Stimulated activated CD4-positive, alpha-beta T cell treated with anti-CD3 and anti-CD28 coated beads, Interleukin-15, amount 100 ng/mL, for 1 hour (primary cell): ENCODE measurements around the gene CMSS1.

Experiments used
- DNase-seq, 2 donors: peaks; one replicate each; pipeline ENCODE4 v3.0.0-alpha.2; 2020; ENCODE audit warnings: low read depth in 1 of 2, low spot score in 1 of 2

CMSS1 gene

DNA sequence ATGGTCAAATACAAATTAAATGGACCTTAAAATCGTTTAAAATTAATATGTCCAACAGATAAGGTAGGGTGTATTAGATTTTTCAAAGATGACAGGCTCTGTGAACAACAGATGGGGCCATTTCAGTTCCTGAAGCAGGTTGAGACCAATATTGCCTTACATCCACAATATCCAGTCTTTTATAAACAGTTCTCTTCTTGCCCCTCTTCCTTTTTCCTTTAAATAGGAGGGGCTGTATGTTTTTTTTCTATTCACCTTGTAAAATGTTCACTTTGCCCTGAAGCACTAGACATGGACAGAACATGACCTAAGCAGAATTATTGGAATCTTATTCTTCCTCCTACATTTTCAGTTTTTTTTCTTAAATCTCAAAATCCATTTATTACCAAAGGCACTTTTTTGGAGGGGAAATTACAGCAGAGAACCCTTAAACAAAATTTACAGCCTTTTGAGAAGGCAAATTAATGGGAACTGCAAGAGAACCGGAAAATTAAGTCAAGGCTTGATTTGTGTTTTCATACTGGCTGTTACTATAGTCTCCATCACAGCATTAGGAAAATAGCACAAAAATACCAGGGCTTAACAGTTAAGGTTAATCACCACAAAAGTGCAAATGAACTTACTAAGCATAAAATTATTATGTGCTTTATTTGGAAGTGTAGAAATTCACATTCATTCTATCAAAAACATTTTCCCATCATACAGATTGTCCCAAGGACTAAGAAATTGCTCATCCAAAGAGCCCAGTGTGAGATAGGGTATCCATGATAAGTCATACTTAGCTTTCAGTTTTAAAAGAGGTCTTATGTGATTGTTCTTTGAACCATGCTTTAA, 55.8 kb downstream of the CMSS1 start:
- no peak for DNase-seq

DNA sequence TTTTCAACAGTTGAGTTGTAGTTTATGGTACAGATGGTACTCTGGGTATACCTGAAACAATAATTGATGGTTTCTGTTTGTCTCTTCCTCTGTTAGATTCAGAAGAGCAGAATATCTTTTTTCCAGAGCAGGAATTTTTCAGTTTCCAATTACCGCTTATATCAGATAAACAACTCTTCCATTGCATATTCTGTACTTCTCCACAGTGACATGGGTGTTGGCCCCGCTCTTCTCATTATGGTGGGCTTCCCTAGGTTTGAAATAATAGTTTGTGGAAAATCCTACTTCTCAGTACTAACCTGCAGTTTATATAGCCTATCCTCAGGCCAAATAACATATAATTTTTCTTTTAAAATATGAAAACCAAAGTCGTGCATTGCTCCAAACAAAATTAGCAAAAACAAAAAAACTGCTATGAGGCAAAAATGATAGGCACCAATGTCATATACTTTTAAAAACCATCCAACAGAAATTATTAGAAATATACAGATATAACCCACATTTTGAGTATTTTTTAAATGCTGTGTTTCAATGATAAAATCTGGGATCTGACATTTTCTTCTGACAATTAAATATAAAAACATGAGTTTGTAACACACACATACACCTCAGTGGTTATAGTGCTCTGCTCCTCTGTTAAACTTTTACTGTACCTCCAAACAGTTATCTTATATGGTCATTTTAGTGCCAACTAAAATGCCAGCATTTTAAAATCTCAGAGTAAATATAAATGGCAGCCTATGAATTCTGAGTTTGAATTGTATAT, 56.8 kb downstream of the CMSS1 start:
- no peak for DNase-seq

DNA sequence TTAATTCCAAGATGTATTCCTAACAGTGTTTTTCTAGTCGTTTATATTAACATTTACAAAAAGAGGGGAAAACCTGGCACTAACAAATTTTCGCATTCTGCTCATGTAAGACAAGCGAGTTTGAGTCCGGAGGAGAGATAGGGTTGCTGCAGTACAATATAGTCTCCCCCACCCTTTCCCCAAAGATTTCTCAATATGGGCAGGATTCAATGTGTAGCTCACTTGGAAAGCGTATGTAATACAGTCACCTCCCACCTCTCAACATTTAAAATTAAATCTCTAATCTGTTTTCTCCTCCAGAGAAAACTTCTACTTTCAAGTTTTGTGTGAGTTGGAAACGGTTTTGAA, 57.9 kb downstream of the CMSS1 start:
- DNase-seq = no peak

DNA sequence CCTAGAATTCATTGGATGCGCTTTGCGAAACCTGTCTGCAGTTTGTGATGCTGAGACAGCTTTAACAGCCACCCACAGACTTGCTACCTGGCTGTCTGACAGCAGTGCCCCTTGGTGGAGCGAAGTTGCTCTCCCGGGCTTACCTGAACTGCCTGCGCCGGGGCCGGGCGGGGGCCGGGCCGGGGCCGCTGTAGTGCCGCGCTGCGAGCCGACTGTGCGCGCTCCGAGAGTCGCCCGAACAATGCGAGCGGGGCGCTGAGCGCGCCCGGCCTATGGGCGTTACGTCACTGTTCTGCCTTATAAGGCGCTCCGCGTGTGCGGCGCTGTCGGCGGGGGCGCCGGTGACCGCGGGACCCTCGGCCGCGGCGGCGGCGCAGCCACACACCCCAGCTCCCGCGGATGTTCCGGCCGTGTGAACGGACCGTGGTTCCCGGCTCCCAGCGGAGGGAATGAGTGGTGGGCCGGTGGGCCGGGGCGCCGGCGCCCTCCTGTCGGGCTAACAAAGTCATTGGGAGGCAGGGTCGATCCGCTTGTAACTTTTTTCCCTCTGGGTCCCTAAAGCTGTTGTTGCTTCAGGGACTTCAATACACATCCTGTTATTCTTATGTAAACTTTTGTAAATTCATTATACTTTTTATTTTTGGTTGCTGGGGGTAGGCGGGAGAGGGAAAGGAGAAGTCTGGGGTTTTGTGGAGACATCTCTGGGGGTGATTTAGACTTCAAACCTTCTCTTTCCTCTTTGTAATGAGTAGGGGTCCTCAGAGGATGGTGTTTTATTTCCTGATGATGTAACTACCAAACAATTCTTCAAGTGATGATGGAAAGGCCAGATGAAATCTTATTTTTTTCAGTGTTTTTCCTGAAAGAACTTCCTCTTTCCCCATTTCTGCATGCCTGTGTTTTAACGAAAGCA, 58.5 kb downstream of the CMSS1 start:
- peak; percentile 42 to 46 for DNase-seq

DNA sequence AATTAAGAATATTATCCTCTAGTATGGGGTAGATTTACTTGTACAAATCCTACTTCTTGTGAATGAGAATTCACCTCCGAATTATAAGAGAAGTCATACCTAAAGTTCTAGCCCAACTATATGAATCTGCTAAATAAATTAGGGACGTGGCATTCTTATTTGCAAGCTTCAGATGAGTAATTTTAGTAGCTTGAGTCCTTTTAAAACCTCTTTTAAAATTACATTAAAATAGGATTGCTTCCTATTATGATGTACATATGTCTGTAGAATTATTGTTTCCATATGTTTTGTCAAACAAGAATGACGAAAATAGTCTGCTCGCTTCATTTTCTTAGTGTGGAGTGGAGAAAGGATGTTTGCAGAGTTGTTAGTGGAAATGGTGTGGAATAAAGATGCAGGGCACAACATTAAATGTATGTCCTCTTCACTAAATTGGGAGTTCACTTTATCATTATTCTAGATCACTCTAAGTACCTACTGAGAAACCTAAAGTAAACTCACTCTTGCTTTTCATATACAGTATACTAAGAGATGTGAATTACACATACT, 59.4 kb downstream of the CMSS1 start:
- no peak for DNase-seq

DNA sequence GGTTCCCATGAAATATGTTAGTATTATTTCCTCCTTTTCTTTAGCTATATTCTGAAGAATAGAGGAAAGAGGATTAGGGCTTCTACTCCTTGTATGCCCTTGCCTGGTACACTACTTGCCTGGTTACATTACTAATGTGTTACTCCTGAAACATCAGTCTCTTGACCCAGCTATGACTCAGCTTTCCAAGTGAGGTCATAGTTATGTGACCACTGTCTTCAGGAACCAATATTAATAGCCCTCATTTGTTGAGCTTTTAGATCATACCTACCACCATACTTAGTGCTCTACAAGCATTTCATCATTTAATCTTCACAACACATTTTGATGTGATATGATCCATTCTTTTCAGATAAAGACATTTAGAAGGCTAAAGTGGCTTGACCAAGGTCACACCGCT, 60.3 kb downstream of the CMSS1 start:
- no peak for DNase-seq

DNA sequence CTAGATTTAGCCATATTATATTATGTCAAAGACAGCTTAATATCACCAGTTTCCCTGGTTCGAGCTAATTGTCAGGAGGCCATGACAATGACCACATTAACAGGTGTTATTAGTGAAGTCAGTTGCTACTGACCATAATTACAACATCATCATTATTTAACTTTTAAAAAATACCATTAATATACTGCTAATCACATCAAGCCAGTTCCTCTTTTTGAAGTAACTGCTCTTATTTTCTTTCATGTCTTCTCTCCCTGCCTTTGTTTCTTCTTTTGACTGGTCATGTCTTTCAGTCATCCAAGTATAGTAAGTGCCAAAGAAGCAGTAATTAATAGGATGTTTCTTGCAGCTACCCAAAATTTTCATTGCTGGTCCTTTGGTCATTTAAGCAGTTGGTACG, 61.6 kb downstream of the CMSS1 start:
- no peak for DNase-seq

DNA sequence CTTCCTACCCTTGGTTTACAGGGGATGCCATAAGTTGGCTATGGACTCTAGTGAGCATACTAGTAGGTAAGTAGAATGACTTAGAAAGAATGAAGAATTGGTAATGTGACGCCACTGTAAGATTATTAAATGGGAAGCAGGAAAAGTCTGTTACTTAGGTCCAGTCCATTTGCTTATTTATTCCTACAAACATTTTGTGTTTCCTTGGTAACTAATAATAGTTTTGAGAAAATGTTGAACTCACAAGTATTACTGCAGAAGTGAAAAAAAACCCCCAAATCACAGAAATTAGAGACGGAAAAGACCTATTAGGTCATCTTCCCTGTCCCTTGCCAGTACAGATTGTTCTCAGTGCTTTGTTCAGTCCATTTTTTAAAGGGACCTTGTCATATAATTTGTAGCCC, 63.5 kb downstream of the CMSS1 start:
- DNase-seq = no peak

DNA sequence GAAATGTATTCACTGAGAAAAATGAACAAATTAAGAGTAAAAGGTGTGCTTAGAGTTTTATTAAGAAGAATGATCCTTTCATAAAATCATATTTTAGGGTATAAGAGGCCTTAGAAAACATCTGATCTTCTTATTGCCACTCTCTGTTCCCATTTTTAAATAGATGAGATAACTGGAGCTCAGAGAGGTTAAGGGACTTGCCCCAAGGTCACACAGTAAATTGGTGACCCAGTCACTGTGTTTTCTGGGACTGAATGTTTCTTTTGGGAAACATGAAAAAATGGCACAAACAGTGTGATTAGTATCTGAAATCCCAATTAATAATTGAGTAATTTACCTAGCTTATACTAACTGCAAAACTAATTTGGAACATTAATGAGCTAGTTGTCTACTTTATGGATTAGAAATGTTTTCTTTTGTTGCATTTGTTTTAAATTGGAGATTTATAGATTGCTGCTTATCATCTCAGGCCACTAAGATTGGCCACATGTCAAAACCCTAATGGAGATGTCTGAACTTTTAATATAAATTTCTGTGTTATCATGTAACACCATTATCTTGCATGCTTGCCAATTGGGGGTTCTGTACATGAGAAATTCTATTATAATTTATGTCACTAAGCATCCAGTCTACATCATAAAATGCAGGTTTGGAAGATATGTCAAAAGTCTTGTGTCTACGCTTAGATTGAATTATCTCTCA, 64.9 kb downstream of the CMSS1 start:
- DNase-seq = no peak

DNA sequence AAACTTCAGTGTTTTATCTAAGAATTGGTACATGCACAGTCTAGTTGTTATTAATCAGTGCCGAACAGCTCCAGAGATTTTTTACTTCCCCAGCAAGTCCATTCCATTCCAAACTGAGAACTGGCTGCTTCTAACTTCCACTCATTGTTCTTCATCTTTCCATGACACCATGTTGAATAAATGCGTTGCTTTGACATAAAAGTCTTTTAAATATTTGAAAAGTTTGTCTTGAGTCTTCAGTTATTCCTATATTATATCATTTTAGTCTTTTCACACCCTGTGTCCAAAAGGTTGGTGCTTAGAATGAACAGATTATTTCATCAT, 65.4 kb downstream of the CMSS1 start:
- DNase-seq = no peak

DNA sequence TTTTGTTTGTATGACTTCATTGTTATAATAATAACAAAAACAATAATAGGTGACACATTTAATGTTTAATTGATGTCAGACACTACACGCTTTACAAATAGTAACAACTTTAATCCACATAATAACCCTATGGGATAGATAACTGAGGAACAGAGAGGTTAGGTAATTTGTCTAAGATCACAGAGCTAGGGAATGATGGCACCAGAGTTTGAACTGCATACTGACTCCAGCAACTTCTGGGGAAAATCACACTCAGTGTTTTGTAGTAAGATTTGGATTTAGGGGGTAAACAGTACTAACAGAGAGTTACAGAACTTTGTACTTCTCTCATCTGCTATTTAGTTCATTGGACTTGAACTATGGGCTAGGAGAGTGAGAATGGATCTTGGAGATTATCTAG, 66.0 kb downstream of the CMSS1 start:
- no peak for DNase-seq

DNA sequence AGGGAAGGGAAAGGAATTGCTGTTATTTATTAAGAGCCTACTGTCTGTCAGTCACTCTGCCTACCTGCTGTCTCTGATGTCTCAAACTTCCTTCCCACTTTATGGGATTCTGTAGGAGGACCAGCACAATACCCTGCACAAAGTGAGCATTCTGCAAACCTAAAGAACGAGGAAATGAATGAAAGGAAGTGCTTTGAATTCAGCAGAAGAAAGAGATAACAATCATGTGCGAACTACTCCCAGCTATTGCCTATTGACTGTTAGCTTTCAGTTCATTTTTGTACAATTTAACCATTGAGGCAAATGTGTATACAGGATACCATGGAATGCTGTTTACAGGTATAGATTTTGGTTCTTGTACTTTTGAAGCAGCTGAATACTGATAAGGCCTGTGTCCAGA, 66.8 kb downstream of the CMSS1 start:
- no peak for DNase-seq

DNA sequence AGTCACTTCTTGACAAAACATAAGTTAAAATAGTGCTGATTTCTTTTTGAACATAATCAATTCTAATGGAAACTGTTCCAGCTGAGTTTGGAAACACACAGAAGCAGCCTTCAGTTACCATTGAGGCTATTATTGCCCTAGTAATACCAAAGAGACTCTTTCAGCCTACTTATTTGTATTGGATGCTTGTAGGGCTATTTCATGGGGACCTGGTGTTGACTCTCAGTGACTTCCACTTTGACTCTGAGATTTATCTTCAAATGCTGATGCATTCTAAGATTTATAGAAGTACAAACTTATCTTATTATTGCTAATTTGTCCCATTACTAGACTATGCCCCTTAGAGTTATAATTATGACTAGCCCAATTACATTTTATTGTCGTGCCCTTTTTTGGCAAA, 67.4 kb downstream of the CMSS1 start:
- DNase-seq = no peak

DNA sequence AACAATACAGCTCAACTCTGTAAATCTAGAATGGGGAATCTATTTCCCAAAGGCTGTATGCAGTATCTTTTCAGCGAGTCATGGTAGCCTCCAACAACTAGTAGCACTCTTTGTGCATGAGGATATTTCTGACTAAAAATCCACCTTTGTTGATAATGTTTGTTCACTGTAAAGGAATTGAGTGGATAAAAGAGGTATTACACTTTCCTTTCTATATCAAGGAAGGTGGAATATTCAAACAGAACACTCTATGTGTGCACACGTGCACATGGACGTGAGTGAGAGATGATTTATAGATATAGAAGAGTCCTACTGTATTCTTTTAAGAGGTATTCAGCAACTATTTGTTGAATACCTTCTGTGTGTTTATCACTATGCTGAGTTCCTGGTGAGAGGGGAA, 68.2 kb downstream of the CMSS1 start:
- DNase-seq = no peak

DNA sequence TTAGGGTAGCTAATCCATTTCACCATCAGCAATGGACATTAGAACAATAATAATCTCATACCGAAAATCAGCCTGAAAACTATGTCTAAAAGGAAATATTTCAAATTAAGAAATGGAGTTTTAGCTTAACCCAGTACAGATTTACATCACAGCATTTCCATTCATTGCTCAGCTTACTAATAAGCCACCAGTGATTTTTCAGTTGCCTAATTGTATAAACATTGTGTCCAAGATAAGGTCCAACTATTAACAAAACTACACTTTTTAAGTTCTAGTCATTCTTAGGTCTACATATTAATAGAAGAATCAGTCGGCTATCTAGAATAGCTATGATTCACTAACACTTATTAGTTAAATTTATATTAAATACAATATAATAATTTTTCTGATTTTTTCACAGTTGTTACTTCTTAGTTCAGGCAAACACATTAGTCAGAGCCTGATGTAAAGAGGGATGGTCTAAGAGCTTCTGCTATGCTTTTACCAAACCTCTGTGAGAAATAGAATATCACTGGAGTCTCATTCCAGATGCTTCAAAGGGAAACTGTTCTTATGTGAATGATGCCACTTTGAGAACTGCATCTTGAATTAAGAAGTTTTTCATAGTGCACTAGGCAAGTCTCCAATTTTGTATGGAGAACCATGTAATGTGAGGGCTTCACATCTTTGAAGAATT, 74.1 kb downstream of the CMSS1 start:
- DNase-seq = no peak

DNA sequence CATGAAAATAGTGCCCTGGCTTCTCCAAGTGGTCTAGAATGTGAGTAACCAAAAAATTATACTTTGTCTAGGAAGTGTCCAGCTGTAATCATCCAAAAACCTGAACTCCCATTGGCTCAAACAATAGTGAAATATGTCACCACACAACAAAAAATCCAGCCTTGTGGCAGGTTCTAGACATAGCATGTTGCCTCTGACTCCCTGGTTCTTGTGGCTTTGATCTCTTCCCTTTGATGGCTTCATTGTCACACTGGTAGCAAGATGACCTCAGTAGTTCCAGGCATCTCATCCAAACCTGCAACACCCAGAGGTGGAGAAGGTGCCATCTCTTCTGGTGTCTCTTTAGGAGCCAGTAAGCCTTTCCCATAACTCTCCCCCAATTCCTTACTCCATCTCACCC, 74.7 kb downstream of the CMSS1 start:
- DNase-seq = no peak

DNA sequence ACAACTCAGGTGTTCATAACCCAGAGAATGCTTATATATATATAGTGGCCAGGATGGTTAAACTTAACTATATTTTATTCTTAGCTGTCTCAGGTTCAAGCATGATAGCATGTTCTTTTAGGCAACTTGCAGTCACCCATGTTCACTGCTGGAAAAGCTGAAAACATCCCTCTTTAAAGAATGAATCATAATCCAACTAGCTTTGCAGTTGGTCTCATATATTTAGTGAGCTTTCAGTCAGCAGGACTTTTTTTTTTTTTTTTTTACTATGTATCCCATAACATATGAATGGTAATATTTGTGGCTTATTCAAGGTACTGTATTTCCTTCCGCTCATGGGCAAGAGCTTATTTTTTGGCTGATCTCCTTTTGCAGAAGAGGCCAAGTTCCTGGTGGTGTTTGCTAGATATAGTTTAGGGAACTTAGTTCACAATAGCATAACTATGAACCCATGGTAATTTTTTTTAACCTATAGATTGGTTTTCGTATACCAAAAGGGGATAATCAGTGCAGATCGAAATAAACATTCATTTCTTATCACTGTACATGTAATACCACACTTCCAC, 77.6 kb downstream of the CMSS1 start:
- DNase-seq = no peak

DNA sequence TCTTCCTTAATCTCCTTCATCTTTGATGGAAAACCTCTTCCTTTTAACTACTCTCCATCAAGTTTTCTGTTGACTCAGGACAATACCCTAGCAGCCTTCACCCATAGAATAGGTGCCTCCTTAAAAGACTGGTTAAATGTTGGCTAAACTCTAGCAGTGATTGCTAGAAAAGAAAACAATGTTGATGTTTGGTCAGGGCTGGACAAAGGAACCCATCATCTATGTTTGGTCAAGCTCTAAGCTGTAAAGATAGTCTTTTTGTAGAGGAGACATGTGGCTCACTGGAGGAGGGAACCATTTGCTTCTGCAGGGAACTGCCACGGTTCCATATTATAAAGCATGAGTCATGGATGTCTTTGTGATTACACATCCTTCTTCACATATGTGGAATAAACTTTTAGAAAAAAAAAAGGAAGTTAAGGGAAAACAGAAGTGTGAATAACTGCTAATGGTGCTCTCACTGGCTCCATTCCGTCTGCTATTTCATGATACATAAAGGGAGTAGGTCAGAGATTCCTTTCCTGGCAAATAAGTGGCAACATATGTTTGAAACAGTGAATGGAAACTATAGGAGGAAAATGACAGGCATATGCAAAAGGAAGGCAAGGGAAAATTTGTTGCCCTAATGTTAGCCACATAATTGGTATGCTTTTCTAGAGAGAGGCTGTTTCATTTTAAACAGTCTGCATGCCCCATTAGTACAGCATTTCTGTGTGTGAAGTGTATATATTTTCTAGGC, 78.2 kb downstream of the CMSS1 start:
- DNase-seq = no peak

DNA sequence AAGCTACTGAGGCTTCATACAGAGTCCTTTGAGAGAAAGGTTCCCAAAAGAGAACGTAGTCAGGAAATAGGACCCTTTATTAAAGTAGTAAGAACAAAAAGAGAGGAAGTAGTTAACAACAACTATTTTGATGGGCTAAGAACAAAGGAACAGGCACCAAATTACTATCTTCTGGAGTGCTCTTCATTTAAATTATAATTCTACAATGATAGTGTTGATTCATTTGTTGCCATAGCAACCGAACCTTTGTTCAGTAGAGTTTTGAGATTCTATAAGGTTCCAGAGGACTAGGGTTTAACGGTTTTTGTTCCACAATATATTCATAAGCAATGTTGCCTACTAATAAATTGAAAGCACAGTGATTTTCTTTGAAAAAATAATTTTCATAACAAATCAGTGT, 78.8 kb downstream of the CMSS1 start:
- no peak for DNase-seq
